Activated naive CD8-positive, alpha-beta T cell treated with anti-CD3 and anti-CD28 coated beads for 36 hours (primary cell): ENCODE results near the gene CPNE9. TPM values are rescaled to one million over a fixed set of nuclear protein-coding genes. Genes with fewer than 3 reads are reported as not detected.

Experiments used
- DNase-seq: peaks from one replicate; pipeline ENCODE4 v3.0.0; 2021
- H3K27ac Mint-ChIP-seq: one replicate; pipeline ENCODE4 v1.8.0; 2022; ENCODE audit warnings: mild to moderate bottlenecking, moderate library complexity, mixed read lengths
- H3K27me3 Mint-ChIP-seq: one replicate; pipeline ENCODE4 v1.8.0; 2022; ENCODE audit warnings: mild to moderate bottlenecking, mixed read lengths
- H3K36me3 Mint-ChIP-seq: one replicate; pipeline ENCODE4 v1.8.0; 2021; ENCODE audit warnings: mild to moderate bottlenecking, mixed read lengths
- H3K4me1 Mint-ChIP-seq: one replicate; pipeline ENCODE4 v1.8.0; 2021; ENCODE audit warnings: mixed read lengths
- H3K4me3 Mint-ChIP-seq: one replicate; pipeline ENCODE4 v1.8.0; 2022; ENCODE audit warnings: mild to moderate bottlenecking, moderate library complexity, mixed read lengths
- H3K9me3 Mint-ChIP-seq: one replicate; pipeline ENCODE4 v1.8.0; 2022; ENCODE audit warnings: mixed read lengths
- total RNA-seq, 2 experiments: library from RNA; stranded (reverse); gene quantifications; one replicate each; pipeline ENCODE4 v1.2.3, GENCODE V29; 2021

The CPNE9 gene
- not detected for total RNA-seq

- H3K27me3 Mint-ChIP-seq = peaks cover 31% of the 10 kb centered on the region
- peak within 1 kb of the TSS; percentile 11 for H3K4me3 Mint-ChIP-seq
- peaks cover 19% of the 10 kb centered on the region for H3K36me3 Mint-ChIP-seq
- no peaks in the 10 kb centered on the region for H3K9me3 Mint-ChIP-seq
- peak; percentile 4 for DNase-seq
- H3K27ac Mint-ChIP-seq = no peak within 1 kb of the TSS
- peaks cover 2% of the 10 kb centered on the region for H3K4me1 Mint-ChIP-seq
Measured at GRCh38 chr3:9703736-9704346, at the start of gene CPNE9. Gene CPNE9 (plus strand): TSS chr3:9703833. CDS start chr3:9703997, 164 bp downstream.

- peaks cover 15% of the 10 kb centered on the region for H3K4me1 Mint-ChIP-seq
- no peaks in the 10 kb centered on the region for H3K27me3 Mint-ChIP-seq
- no peak overlapping the region for H3K4me3 Mint-ChIP-seq
- no peaks in the 10 kb centered on the region for H3K9me3 Mint-ChIP-seq
- DNase-seq = no peak
- peaks cover 22% of the 10 kb centered on the region for H3K36me3 Mint-ChIP-seq
- H3K27ac Mint-ChIP-seq = no peak overlapping the region
Measured at GRCh38 chr3:9659849-9660248, 43.8 kb upstream of the CPNE9 start.

- peaks cover 15% of the 10 kb centered on the region for H3K4me1 Mint-ChIP-seq
- H3K36me3 Mint-ChIP-seq = peaks cover 21% of the 10 kb centered on the region
- H3K9me3 Mint-ChIP-seq = no peaks in the 10 kb centered on the region
- DNase-seq = no peak
- H3K27me3 Mint-ChIP-seq = no peaks in the 10 kb centered on the region
- H3K4me3 Mint-ChIP-seq = no peak overlapping the region
- H3K27ac Mint-ChIP-seq = no peak overlapping the region
Measured at GRCh38 chr3:9660972-9661371, 42.7 kb upstream of the CPNE9 start.

GRCh38 chr3:9664119-9664751, 39.4 kb upstream of the CPNE9 start:
- DNase-seq = no peak
- Mint-ChIP-seq H3K4me1 (peaks cover 2% of the 10 kb centered on the region), H3K27me3 (no peaks in the 10 kb centered on the region), H3K27ac (no peak overlapping the region), H3K4me3 (no peak overlapping the region), H3K9me3 (no peaks in the 10 kb centered on the region), H3K36me3 (peaks cover 21% of the 10 kb centered on the region)

GRCh38 chr3:9666704-9667445, 36.8 kb upstream of the CPNE9 start:
- Mint-ChIP-seq H3K4me3 (no peak overlapping the region), H3K36me3 (peaks cover 16% of the 10 kb centered on the region), H3K27me3 (no peaks in the 10 kb centered on the region), H3K4me1 (peaks cover 2% of the 10 kb centered on the region), H3K27ac (no peak overlapping the region), H3K9me3 (no peaks in the 10 kb centered on the region)
- no peak for DNase-seq

GRCh38 chr3:9669277-9669676, 34.4 kb upstream of the CPNE9 start:
- peaks cover 8% of the 10 kb centered on the region for H3K36me3 Mint-ChIP-seq
- H3K27ac Mint-ChIP-seq = no peak overlapping the region
- H3K4me3 Mint-ChIP-seq = no peak overlapping the region
- H3K27me3 Mint-ChIP-seq = no peaks in the 10 kb centered on the region
- H3K9me3 Mint-ChIP-seq = no peaks in the 10 kb centered on the region
- no peak for DNase-seq
- peaks cover 2% of the 10 kb centered on the region for H3K4me1 Mint-ChIP-seq

GRCh38 chr3:9669720-9670432, 33.8 kb upstream of the CPNE9 start:
- no peak for DNase-seq
- Mint-ChIP-seq H3K9me3 (no peaks in the 10 kb centered on the region), H3K4me1 (peaks cover 2% of the 10 kb centered on the region), H3K27ac (no peak overlapping the region), H3K36me3 (peaks cover 4% of the 10 kb centered on the region), H3K4me3 (no peak overlapping the region), H3K27me3 (no peaks in the 10 kb centered on the region)

GRCh38 chr3:9673082-9673481, 30.6 kb upstream of the CPNE9 start:
- H3K27ac Mint-ChIP-seq = no peak overlapping the region
- peaks cover 5% of the 10 kb centered on the region for H3K36me3 Mint-ChIP-seq
- H3K4me3 Mint-ChIP-seq = no peak overlapping the region
- H3K27me3 Mint-ChIP-seq = no peaks in the 10 kb centered on the region
- DNase-seq = no peak
- H3K4me1 Mint-ChIP-seq = no peaks in the 10 kb centered on the region
- H3K9me3 Mint-ChIP-seq = no peaks in the 10 kb centered on the region

- DNase-seq = no peak
- Mint-ChIP-seq H3K4me1 (no peaks in the 10 kb centered on the region), H3K9me3 (no peaks in the 10 kb centered on the region), H3K4me3 (no peak overlapping the region), H3K36me3 (peaks cover 5% of the 10 kb centered on the region), H3K27ac (no peak overlapping the region), H3K27me3 (no peaks in the 10 kb centered on the region)
Measured at GRCh38 chr3:9673752-9674151, 29.9 kb upstream of the CPNE9 start.

- no peaks in the 10 kb centered on the region for H3K27me3 Mint-ChIP-seq
- DNase-seq = no peak
- peaks cover 5% of the 10 kb centered on the region for H3K36me3 Mint-ChIP-seq
- H3K9me3 Mint-ChIP-seq = no peaks in the 10 kb centered on the region
- H3K4me3 Mint-ChIP-seq = no peak overlapping the region
- H3K27ac Mint-ChIP-seq = no peak overlapping the region
- H3K4me1 Mint-ChIP-seq = no peaks in the 10 kb centered on the region
Measured at GRCh38 chr3:9675736-9676290, 27.8 kb upstream of the CPNE9 start.

- Mint-ChIP-seq H3K36me3 (peaks cover 5% of the 10 kb centered on the region), H3K27me3 (no peaks in the 10 kb centered on the region), H3K9me3 (no peaks in the 10 kb centered on the region), H3K4me3 (no peak overlapping the region), H3K4me1 (no peaks in the 10 kb centered on the region), H3K27ac (no peak overlapping the region)
- no peak for DNase-seq
Measured at GRCh38 chr3:9676785-9677184, 26.8 kb upstream of the CPNE9 start.

- Mint-ChIP-seq H3K36me3 (peaks cover 3% of the 10 kb centered on the region), H3K4me1 (no peaks in the 10 kb centered on the region), H3K9me3 (no peaks in the 10 kb centered on the region), H3K27ac (no peak overlapping the region), H3K4me3 (no peak overlapping the region), H3K27me3 (no peaks in the 10 kb centered on the region)
- DNase-seq = no peak
Measured at GRCh38 chr3:9678493-9678892, 25.1 kb upstream of the CPNE9 start.

GRCh38 chr3:9679476-9680080, 24.1 kb upstream of the CPNE9 start:
- no peak overlapping the region for H3K27ac Mint-ChIP-seq
- DNase-seq = no peak
- no peaks in the 10 kb centered on the region for H3K4me1 Mint-ChIP-seq
- H3K36me3 Mint-ChIP-seq = peaks cover 6% of the 10 kb centered on the region
- no peaks in the 10 kb centered on the region for H3K27me3 Mint-ChIP-seq
- H3K9me3 Mint-ChIP-seq = no peaks in the 10 kb centered on the region
- no peak overlapping the region for H3K4me3 Mint-ChIP-seq

GRCh38 chr3:9681011-9681722, 22.5 kb upstream of the CPNE9 start:
- H3K4me1 Mint-ChIP-seq = no peaks in the 10 kb centered on the region

More at GRCh38 chr3:9681011-9681722, 22.5 kb upstream of the CPNE9 start:
- no peaks in the 10 kb centered on the region for H3K9me3 Mint-ChIP-seq
- no peaks in the 10 kb centered on the region for H3K27me3 Mint-ChIP-seq
- H3K36me3 Mint-ChIP-seq = peaks cover 11% of the 10 kb centered on the region
- no peak overlapping the region for H3K4me3 Mint-ChIP-seq
- no peak overlapping the region for H3K27ac Mint-ChIP-seq
- no peak for DNase-seq
